HepG2 (cell line): Measurements from ENCODE around the gene STOM. TPM values are rescaled to one million over a fixed set of nuclear protein-coding genes. Genes with fewer than 3 reads are reported as not detected.
A peak's percentile ranks its signal among the peaks of the same experiment; 100 is the strongest.

Source experiments
- ATF4 ChIP-seq, 2 experiments: fragments of 450-650 bp in 1 of 2; sonication (generic) in 1 of 2; formaldehyde crosslinking; IDR thresholded peaks; 2 replicates each; pipeline versions ENCODE4 v1.5.0 to v1.8.0; 2020 to 2022; ENCODE audit warnings: mild to moderate bottlenecking in 1 of 2, missing genetic modification reagents in 1 of 2
- BRF2 ChIP-seq: sonication (generic); formaldehyde crosslinking; IDR thresholded peaks from 2 replicates; pipeline ENCODE4 v1.8.1; 2022; ENCODE audit warnings: mild to moderate bottlenecking, missing genetic modification reagents
- ETV5 ChIP-seq: IDR thresholded peaks from 2 replicates; pipeline ENCODE4 v1.6.1; 2018; ENCODE audit warnings: missing biosample characterization, missing genetic modification reagents, inconsistent platforms, borderline replicate concordance
- FOXJ3 ChIP-seq: sonication (generic); formaldehyde crosslinking; IDR thresholded peaks from 2 replicates; pipeline ENCODE4 v1.4.0; 2020; ENCODE audit warnings: missing genetic modification reagents, mild to moderate bottlenecking, borderline replicate concordance
- FOXO1 ChIP-seq: sonication (generic); formaldehyde crosslinking; IDR thresholded peaks from 2 replicates; pipeline ENCODE4 v1.4.0; 2020; ENCODE audit warnings: missing genetic modification reagents
- FOXP1 ChIP-seq, 2 experiments: fragments of 450-650 bp in 1 of 2; IDR thresholded peaks; 2 replicates each; pipeline ENCODE4 v1.6.1; 2017 to 2018; ENCODE audit warnings: antibody characterized with exemption in 1 of 2
- HDAC1 ChIP-seq: sonication (generic); formaldehyde crosslinking; IDR thresholded peaks from 2 replicates; pipeline ENCODE4 v1.5.1; 2020; ENCODE audit warnings: mild to moderate bottlenecking, missing genetic modification reagents
- MTF1 ChIP-seq: sonication (generic); formaldehyde crosslinking; IDR thresholded peaks from 2 replicates; pipeline ENCODE4 v1.5.0; 2020; ENCODE audit warnings: missing genetic modification reagents
- RXRB ChIP-seq: IDR thresholded peaks from 2 replicates; pipeline ENCODE4 v1.6.1; 2016; ENCODE audit warnings: borderline replicate concordance, missing genetic modification reagents, missing compliant biosample characterization
- ZFY ChIP-seq: sonication (generic); formaldehyde crosslinking; IDR thresholded peaks from 2 replicates; pipeline ENCODE4 v1.4.0; 2020; ENCODE audit warnings: missing genetic modification reagents
- ZNF142 ChIP-seq: sonication (generic); formaldehyde crosslinking; IDR thresholded peaks from 2 replicates; pipeline ENCODE4 v1.4.0; 2020; ENCODE audit warnings: missing genetic modification reagents
- ZNF260 ChIP-seq: sonication (generic); formaldehyde crosslinking; IDR thresholded peaks from 2 replicates; pipeline ENCODE4 v1.4.0; 2020; ENCODE audit warnings: missing genetic modification reagents, low read depth, mild to moderate bottlenecking, borderline replicate concordance
- ZNF3 ChIP-seq: IDR thresholded peaks from 2 replicates; pipeline ENCODE4 v1.7.0; 2017; ENCODE audit warnings: inconsistent platforms
- polyA plus RNA-seq, 8 experiments: library from polyadenylated mRNA; depleted of rRNA in 3 of 8; stranded (reverse) in 7 of 8; unstranded in 1 of 8; fragments of >200 nt; fragmentation: Illumina TruSeq in 4 of 8; extraction: Trizol in 4 of 8; gene quantifications; 2 replicates each; pipeline versions ENCODE4 v1.2.1 to v1.2.3, GENCODE V29; 2011 to 2016; ENCODE audit warnings: low read depth in 4 of 8, missing spikeins in 1 of 8, mixed read lengths in 1 of 8; ENCODE audit not compliant: insufficient read depth in 1 of 8
- total RNA-seq, 5 experiments: library from RNA; depleted of rRNA; stranded (reverse); fragments of >200 nt; fragmentation: Illumina TruSeq; extraction: Trizol; gene quantifications; 2 replicates each; pipeline ENCODE4 v1.2.3, GENCODE V29; 2016; ENCODE audit warnings: low read depth in 1 of 5

STOM gene
- total and polyA plus RNA-seq, 2 of the 13 experiments (the other 11 are each of a cell fraction or from before 2014, with no cell fraction given), result 43.6 to 165 TPM

GRCh38 chr9:121373011-121373729, 3.1 kb upstream of the STOM start (continued):
- TF ChIP-seq ATF4 (CRISPR knock-in tag; IDR thresholded peaks at IDR 0.05), result peak in 1 of 2 experiments; percentile 24; a peak in 1 of 4 replicates
- peak; percentile 78; the same call in 1 of the 2 replicates for TF ChIP-seq ZNF3
- 0 out of 2 replicates have a peak, but pooled peaks have one; percentile 6 for TF ChIP-seq FOXJ3 (CRISPR knock-in tag)
- TF ChIP-seq ZNF142 (CRISPR knock-in tag), result 0 out of 2 replicates have a peak, but pooled peaks have one; percentile 11
- peak; percentile 61; the same call in 1 of the 2 replicates for TF ChIP-seq ETV5 (CRISPR knock-in tag)
- no peak for TF ChIP-seq MTF1 (CRISPR knock-in tag)
- no peak for TF ChIP-seq BRF2
- TF ChIP-seq FOXP1 (IDR thresholded peaks at IDR 0.05), result no peak
- TF ChIP-seq FOXP1 (CRISPR knock-in tag; IDR thresholded peaks at IDR 0.05), result 0 out of 2 replicates have a peak, but pooled peaks have one; percentile 32
- TF ChIP-seq HDAC1 (CRISPR knock-in tag), result peak; percentile 48
- no peak for TF ChIP-seq ZFY
- TF ChIP-seq FOXO1, result 0 out of 2 replicates have a peak, but pooled peaks have one; percentile 11
- peak; percentile 3; the same call in 1 of the 2 replicates for TF ChIP-seq RXRB (CRISPR knock-in tag)
- TF ChIP-seq ZNF260 (CRISPR knock-in tag), result no peak
- TF ChIP-seq, all 625 proteins: peak for 36
